ENCODE data around the gene IL17RE.
"Not testable (repeated sequence)": the region's sequence is repeated elsewhere in the genome, so short reads cannot be mapped to it uniquely, and the experiment has no call there.

The IL17RE gene

DNA sequence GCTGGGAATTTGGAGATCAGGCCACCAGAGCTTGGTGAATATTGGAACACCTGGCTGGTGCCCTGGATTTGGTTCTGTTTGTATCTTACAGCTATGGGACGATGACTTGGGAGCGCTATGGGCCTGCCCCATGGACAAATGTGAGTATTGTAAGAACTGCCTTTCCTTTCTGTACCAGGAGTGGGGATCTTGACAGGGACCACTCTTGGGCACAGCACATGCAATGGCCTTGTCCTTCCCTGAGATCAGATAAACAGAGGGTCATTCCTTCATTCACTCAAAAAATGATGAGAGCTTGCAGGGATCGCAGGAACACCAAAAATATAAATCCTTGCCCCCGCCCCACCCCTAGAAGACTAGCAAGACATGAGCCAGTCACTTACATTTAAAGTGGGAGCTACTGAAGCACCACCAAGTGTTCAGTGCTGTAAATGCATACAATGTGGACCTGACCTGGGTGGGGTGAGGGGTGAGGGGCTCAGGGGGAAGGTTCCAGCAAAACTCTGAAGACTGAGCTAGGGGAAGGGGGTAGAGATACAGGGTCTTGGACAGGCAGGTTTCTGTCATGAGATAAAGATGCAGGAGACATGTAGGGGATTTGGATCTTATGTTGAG is 28.3 kb downstream of the IL17RE start:
- Histone ChIP-seq H3K27ac (ENCODE audit: low read depth, low read length) (no peak overlapping the region), H3K27me3 (ENCODE audit: control insufficient read depth in 1 of 2, insufficient read depth in 2 of 2, low read length in 2 of 2) (no peaks in the 10 kb centered on the region)

GRCh38 chr3:9932535-9932842 is 29.8 kb downstream of the IL17RE start:
- Histone ChIP-seq H3K4me1 (ENCODE audit: insufficient read depth, low read length) (peaks cover 17% of the 10 kb centered on the region), H3K4me3 (ENCODE audit: low read depth in 1 of 2, low read length in 2 of 2) (peak overlapping the region; percentile 89 to 94), H3K9me3 (ENCODE audit: low read length) (no peaks in the 10 kb centered on the region), H3K27me3 (ENCODE audit: control insufficient read depth in 1 of 2, insufficient read depth in 2 of 2, low read length in 2 of 2) (no peaks in the 10 kb centered on the region), H3K27ac (ENCODE audit: low read depth, low read length) (peak overlapping the region; percentile 95), H3K36me3 (ENCODE audit: insufficient read depth, low read length) (peaks cover 33% of the 10 kb centered on the region), H3K9ac (ENCODE audit: low read length) (no peak overlapping the region)

More for the DNA sequence above, 28.3 kb downstream of the IL17RE start:
- H3K4me1 ChIP-seq (ENCODE audit: insufficient read depth, low read length), result peaks cover 17% of the 10 kb centered on the region
- H3K9me3 ChIP-seq (ENCODE audit: low read length), result no peaks in the 10 kb centered on the region
- no peak overlapping the region for H3K4me3 ChIP-seq (ENCODE audit: low read depth in 1 of 2, low read length in 2 of 2)
- no peak overlapping the region for H3K9ac ChIP-seq (ENCODE audit: low read length)
- H3K36me3 ChIP-seq (ENCODE audit: insufficient read depth, low read length), result peaks cover 25% of the 10 kb centered on the region

DNA sequence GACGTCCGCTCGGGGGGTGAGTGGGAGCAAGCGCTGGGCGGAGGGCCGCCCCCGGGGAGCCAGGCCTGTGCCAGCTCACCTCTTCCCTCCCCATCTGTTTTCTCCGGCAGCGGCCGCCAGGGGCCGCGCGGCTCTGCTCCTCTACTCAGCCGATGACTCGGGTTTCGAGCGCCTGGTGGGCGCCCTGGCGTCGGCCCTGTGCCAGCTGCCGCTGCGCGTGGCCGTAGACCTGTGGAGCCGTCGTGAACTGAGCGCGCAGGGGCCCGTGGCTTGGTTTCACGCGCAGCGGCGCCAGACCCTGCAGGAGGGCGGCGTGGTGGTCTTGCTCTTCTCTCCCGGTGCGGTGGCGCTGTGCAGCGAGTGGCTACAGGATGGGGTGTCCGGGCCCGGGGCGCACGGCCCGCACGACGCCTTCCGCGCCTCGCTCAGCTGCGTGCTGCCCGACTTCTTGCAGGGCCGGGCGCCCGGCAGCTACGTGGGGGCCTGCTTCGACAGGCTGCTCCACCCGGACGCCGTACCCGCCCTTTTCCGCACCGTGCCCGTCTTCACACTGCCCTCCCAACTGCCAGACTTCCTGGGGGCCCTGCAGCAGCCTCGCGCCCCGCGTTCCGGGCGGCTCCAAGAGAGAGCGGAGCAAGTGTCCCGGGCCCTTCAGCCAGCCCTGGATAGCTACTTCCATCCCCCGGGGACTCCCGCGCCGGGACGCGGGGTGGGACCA is 30.4 kb downstream of the IL17RE start:
- Histone ChIP-seq H3K36me3 (ENCODE audit: insufficient read depth, low read length) (peaks cover 38% of the 10 kb centered on the region), H3K4me3 (ENCODE audit: low read depth in 1 of 2, low read length in 2 of 2) (peak overlapping the region; percentile 89 to 94), H3K27ac (ENCODE audit: low read depth, low read length) (peak overlapping the region; percentile 95), H3K9me3 (ENCODE audit: low read length) (no peaks in the 10 kb centered on the region), H3K9ac (ENCODE audit: low read length) (no peak overlapping the region), H3K4me1 (ENCODE audit: insufficient read depth, low read length) (peaks cover 17% of the 10 kb centered on the region), H3K27me3 (ENCODE audit: control insufficient read depth in 1 of 2, insufficient read depth in 2 of 2, low read length in 2 of 2) (no peaks in the 10 kb centered on the region)

DNA sequence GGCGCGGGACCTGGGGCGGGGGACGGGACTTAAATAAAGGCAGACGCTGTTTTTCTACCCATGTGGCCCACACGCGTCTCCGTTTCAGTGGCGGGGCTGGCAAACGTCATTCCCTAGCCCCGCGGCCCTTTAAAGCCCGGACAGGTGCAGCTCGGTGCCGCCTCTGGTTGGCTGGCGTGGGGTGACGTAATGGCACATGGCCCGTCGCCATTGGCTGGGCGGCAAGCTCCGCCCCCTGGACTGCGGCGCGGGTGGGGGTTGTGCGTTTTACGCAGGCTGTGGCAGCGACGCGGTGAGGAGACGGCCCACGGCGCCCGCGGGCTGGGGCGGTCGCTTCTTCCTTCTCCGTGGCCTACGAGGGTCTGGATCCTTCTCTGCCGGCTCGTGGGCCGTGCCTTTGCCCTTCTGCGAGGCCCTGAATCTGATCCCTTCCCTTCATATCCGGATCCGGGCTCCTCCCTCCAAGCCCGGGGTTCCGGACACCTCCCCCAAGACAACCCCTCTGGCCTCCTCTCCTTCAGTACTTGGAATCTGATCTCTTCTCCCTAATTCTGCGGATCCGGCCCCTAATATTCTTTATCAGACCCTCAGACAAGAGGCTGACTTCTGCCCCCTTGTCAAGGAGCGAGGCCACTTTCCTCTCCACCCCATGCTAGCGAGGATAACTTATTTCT is 31.1 kb downstream of the IL17RE start, which contains the start of gene CRELD1:
Gene CRELD1 (plus strand): TSS at position 274 of the 674 bp plus-strand sequence. CDS start 605 bp downstream, outside the sequence.
- H3K27me3 ChIP-seq (ENCODE audit: control insufficient read depth in 1 of 2, insufficient read depth in 2 of 2, low read length in 2 of 2), result no peaks in the 10 kb centered on the region
- H3K27ac ChIP-seq (ENCODE audit: low read depth, low read length), result peak within 1 kb of the TSS; percentile 95

DNA sequence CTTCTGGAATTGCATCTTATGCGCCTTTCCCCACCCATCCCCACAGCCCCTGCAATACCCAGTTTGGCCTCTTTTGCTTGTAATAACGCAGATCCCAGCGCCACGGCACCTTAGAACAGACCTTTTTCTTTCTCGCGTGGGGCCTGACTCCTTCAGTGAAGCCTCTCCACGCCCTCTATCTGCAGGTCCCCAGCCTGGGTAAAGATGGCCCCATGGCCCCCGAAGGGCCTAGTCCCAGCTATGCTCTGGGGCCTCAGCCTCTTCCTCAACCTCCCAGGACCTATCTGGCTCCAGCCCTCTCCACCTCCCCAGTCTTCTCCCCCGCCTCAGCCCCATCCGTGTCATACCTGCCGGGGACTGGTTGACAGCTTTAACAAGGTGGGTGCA is 31.6 kb downstream of the IL17RE start:
- Histone ChIP-seq H3K36me3 (ENCODE audit: insufficient read depth, low read length) (peaks cover 38% of the 10 kb centered on the region), H3K9me3 (ENCODE audit: low read length) (no peaks in the 10 kb centered on the region), H3K9ac (ENCODE audit: low read length) (peak overlapping the region; percentile 78), H3K4me3 (ENCODE audit: low read depth in 1 of 2, low read length in 2 of 2) (peak overlapping the region; percentile 89 to 94), H3K27me3 (ENCODE audit: control insufficient read depth in 1 of 2, insufficient read depth in 2 of 2, low read length in 2 of 2) (no peaks in the 10 kb centered on the region), H3K4me1 (ENCODE audit: insufficient read depth, low read length) (peaks cover 17% of the 10 kb centered on the region), H3K27ac (ENCODE audit: low read depth, low read length) (peak overlapping the region; percentile 95)

More for the DNA sequence above, 31.1 kb downstream of the IL17RE start, which contains the start of gene CRELD1:
- Histone ChIP-seq H3K9me3 (ENCODE audit: low read length) (no peaks in the 10 kb centered on the region), H3K9ac (ENCODE audit: low read length) (peak within 1 kb of the TSS; percentile 78), H3K4me3 (ENCODE audit: low read depth in 1 of 2, low read length in 2 of 2) (peak within 1 kb of the TSS; percentile 89 to 94), H3K4me1 (ENCODE audit: insufficient read depth, low read length) (peaks cover 17% of the 10 kb centered on the region), H3K36me3 (ENCODE audit: insufficient read depth, low read length) (peaks cover 40% of the 10 kb centered on the region)

DNA sequence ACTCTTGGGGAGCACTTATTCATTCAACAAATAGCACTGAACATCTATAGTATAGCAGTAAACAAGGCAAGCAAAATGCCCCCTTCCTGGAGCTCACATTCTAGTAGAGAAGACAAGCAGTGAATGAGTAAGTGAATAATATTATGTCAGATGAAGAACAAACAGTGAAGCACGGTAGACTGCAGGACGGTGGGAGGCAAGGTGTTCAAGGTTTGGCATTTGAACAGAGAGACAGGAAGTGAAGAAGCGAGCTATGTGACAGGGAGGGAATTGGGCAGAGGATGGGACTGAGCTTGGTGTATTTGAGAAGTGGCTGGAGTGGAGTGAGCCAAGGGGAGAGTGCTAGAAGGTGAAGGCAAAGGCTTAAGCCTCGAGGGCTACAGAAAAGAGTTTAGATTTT is 32.3 kb downstream of the IL17RE start:
- Histone ChIP-seq H3K9me3 (ENCODE audit: low read length) (no peaks in the 10 kb centered on the region), H3K4me1 (ENCODE audit: insufficient read depth, low read length) (peaks cover 17% of the 10 kb centered on the region), H3K27ac (ENCODE audit: low read depth, low read length) (no peak overlapping the region), H3K9ac (ENCODE audit: low read length) (no peak overlapping the region), H3K27me3 (ENCODE audit: control insufficient read depth in 1 of 2, insufficient read depth in 2 of 2, low read length in 2 of 2) (no peaks in the 10 kb centered on the region), H3K36me3 (ENCODE audit: insufficient read depth, low read length) (peaks cover 30% of the 10 kb centered on the region), H3K4me3 (ENCODE audit: low read depth in 1 of 2, low read length in 2 of 2) (peak overlapping the region in 1 of 2 donors; percentile 94)

DNA sequence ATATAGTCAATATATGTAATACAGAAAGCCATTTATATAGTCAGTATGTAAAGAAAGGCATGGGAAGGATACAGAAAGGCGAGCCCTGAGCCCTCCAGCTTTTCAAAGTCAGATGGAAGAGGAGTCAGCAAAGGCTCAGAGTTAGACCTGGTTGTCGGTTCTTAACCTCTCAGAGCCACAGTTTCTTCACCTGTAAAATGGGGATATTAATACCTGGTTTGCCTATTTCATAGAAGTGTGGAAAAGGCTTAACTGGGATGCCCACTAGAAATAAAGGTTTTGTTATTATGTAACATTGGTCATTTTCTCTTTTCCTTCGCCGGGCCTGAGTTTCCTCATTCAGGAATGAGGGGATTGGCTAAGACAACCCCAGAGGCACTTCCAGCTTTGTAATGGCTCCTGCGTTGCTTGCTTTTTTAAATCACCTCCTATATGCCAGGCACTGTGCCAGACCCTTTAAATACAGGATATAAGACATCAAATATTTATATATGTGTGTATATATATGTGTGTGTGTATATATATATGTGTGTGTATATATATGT is 33.4 kb downstream of the IL17RE start:
- Histone ChIP-seq H3K9me3 (ENCODE audit: low read length) (no peaks in the 10 kb centered on the region), H3K4me3 (ENCODE audit: low read depth in 1 of 2, low read length in 2 of 2) (no peak overlapping the region), H3K9ac (ENCODE audit: low read length) (no peak overlapping the region), H3K27me3 (ENCODE audit: control insufficient read depth in 1 of 2, insufficient read depth in 2 of 2, low read length in 2 of 2) (no peaks in the 10 kb centered on the region), H3K4me1 (ENCODE audit: insufficient read depth, low read length) (peaks cover 17% of the 10 kb centered on the region), H3K27ac (ENCODE audit: low read depth, low read length) (no peak overlapping the region), H3K36me3 (ENCODE audit: insufficient read depth, low read length) (peaks cover 24% of the 10 kb centered on the region)

DNA sequence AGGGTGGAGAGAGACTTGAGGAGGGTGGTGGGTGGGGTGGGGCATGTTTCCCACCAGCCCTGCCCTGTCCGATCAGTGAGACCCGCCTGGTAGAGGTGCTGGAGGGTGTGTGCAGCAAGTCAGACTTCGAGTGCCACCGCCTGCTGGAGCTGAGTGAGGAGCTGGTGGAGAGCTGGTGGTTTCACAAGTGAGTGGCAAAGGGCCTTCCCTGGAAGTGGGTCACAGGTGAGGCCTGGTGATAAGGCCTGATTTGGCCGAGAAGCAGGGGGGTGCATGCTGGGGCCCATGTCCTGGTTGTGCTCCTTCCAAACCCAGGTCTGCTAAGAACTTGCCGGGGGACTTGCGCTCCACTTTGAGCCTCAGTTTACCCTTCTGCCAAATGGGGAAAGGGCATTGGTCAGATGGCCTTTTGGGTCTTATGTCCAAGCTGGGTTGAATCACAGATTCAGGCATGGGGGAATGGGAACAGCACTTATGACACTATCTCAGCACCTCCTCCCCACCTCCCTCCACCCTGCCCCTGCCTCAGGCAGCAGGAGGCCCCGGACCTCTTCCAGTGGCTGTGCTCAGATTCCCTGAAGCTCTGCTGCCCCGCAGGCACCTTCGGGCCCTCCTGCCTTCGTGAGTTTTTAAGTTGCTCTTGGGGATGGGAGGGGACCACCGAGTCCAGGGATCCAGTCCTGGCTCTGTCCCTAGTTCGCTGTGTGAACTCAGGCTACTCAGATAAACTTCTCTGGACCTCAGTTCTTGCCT is 35.0 kb downstream of the IL17RE start:
- Histone ChIP-seq H3K9ac (ENCODE audit: low read length) (no peak overlapping the region), H3K36me3 (ENCODE audit: insufficient read depth, low read length) (peaks cover 30% of the 10 kb centered on the region), H3K27me3 (ENCODE audit: control insufficient read depth in 1 of 2, insufficient read depth in 2 of 2, low read length in 2 of 2) (no peaks in the 10 kb centered on the region), H3K4me1 (ENCODE audit: insufficient read depth, low read length) (peaks cover 17% of the 10 kb centered on the region), H3K9me3 (ENCODE audit: low read length) (no peaks in the 10 kb centered on the region), H3K4me3 (ENCODE audit: low read depth in 1 of 2, low read length in 2 of 2) (no peak overlapping the region), H3K27ac (ENCODE audit: low read depth, low read length) (no peak overlapping the region)

- H3K27ac ChIP-seq (ENCODE audit: low read depth, low read length), result no peak overlapping the region
- H3K4me3 ChIP-seq (ENCODE audit: low read depth in 1 of 2, low read length in 2 of 2), result no peak overlapping the region
- no peaks in the 10 kb centered on the region for H3K9me3 ChIP-seq (ENCODE audit: low read length)
- peaks cover 42% of the 10 kb centered on the region for H3K36me3 ChIP-seq (ENCODE audit: insufficient read depth, low read length)
- H3K9ac ChIP-seq (ENCODE audit: low read length), result no peak overlapping the region
- H3K27me3 ChIP-seq (ENCODE audit: control insufficient read depth in 1 of 2, insufficient read depth in 2 of 2, low read length in 2 of 2), result no peaks in the 10 kb centered on the region
- H3K4me1 ChIP-seq (ENCODE audit: insufficient read depth, low read length), result peaks cover 17% of the 10 kb centered on the region
These were observed 36.3 kb downstream of the IL17RE start for GRCh38 chr3:9938966-9939365.

- peaks cover 48% of the 10 kb centered on the region for H3K36me3 ChIP-seq (ENCODE audit: insufficient read depth, low read length)
These were observed 37.3 kb downstream of the IL17RE start for GRCh38 chr3:9939906-9940305.

DNA sequence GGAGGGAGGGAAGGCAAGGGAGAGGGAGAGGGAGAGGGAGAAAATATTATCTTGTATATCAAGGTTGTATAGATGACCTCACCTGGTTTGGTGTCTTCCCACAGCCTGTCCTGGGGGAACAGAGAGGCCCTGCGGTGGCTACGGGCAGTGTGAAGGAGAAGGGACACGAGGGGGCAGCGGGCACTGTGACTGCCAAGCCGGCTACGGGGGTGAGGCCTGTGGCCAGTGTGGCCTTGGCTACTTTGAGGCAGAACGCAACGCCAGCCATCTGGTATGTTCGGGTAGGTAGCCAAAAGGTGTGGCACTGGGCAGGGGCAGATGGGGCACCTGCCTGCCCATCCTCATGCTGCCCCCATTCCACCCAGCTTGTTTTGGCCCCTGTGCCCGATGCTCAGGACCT is 38.1 kb downstream of the IL17RE start:
- Histone ChIP-seq H3K27ac (ENCODE audit: low read depth, low read length) (no peak overlapping the region), H3K4me3 (ENCODE audit: low read depth in 1 of 2, low read length in 2 of 2) (no peak overlapping the region), H3K9ac (ENCODE audit: low read length) (no peak overlapping the region), H3K4me1 (ENCODE audit: insufficient read depth, low read length) (peaks cover under 1% of the 10 kb centered on the region), H3K36me3 (ENCODE audit: insufficient read depth, low read length) (peaks cover 43% of the 10 kb centered on the region), H3K27me3 (ENCODE audit: control insufficient read depth in 1 of 2, insufficient read depth in 2 of 2, low read length in 2 of 2) (no peaks in the 10 kb centered on the region), H3K9me3 (ENCODE audit: low read length) (no peaks in the 10 kb centered on the region)

More at GRCh38 chr3:9939906-9940305, 37.3 kb downstream of the IL17RE start:
- H3K9ac ChIP-seq (ENCODE audit: low read length); H3K27me3 ChIP-seq (ENCODE audit: control insufficient read depth in 1 of 2, insufficient read depth in 2 of 2, low read length in 2 of 2); H3K27ac ChIP-seq (ENCODE audit: low read depth, low read length); H3K4me3 ChIP-seq (ENCODE audit: low read depth in 1 of 2, low read length in 2 of 2); H3K9me3 ChIP-seq (ENCODE audit: low read length); H3K4me1 ChIP-seq (ENCODE audit: insufficient read depth, low read length): not testable (repeated sequence)

Measured in muscle layer of colon (tissue), 2 donors.